B cell (primary cell): ENCODE results near the gene HTR3A.

Experiments used
- CTCF ChIP-seq: fragments of 200-600 bp; IDR thresholded peaks from one replicate; pipeline ENCODE4 v1.8.0; 2022; ENCODE audit warnings: antibody characterized with exemption, mild to moderate bottlenecking
- EZH2 ChIP-seq: IDR thresholded peaks from 2 replicates; pipeline ENCODE4 v1.6.1; 2012; ENCODE audit warnings: borderline replicate concordance, low read depth, mild to moderate bottlenecking, moderate library complexity, low read length; ENCODE audit not compliant: insufficient read depth, poor library complexity, severe bottlenecking

- TF ChIP-seq CTCF (no peak), EZH2 (no peak)
Measured at GRCh38 chr11:114025329-114025907, 50.5 kb downstream of the HTR3A start.
